A549 (cell line): Measurements from ENCODE around the gene BCAS1. TPM values are rescaled to one million over a fixed set of nuclear protein-coding genes. Genes with fewer than 3 reads are reported as not detected.
A peak's percentile ranks its signal among the peaks of the same experiment; 100 is the strongest.

Source experiments
- ATAC-seq, 2 experiments: fragments of 200-7000 bp in 1 of 2; fragments of >200 bp in 1 of 2; cut with Nextera tagmentation in 1 of 2; cut with Tn5 transposase in 1 of 2; 3 replicates each; pipeline versions ENCODE4 v1.8.0 to v1.9.1; 2018 to 2020; ENCODE audit warnings: mild to moderate bottlenecking in 1 of 2, moderate library complexity in 1 of 2
- CTCF ChIA-PET: fragments of 300-600 bp; sonication (Branson Sonifier 250); formaldehyde crosslinking; extraction: SDS; loops from one replicate; lab custom pipeline; 2021; ENCODE audit warnings: antibody characterized with exemption, inconsistent platforms; lab: Yijun Ruan, JAX
- POLR2A ChIA-PET: fragments of 350-600 bp; formaldehyde crosslinking; extraction: SDS; loops from one replicate; lab custom pipeline; 2021; ENCODE audit warnings: antibody characterized with exemption, inconsistent platforms; lab: Yijun Ruan, JAX
- DNase-seq, 2 experiments: peaks; one replicate each; pipeline versions ENCODE4 v3.0.0 to v3.0.0-alpha.2; 2011 to 2016; ENCODE audit warnings: low read depth in 1 of 2, low spot score in 1 of 2
- FAIRE-seq: peaks from 2 replicates; lab custom pipeline; 2011; peaks lifted over from hg19 to GRCh38; lab: Jason Lieb, UNC
- H3K27ac ChIP-seq, 2 experiments: fragments of >200 bp; sonication (Bioruptor Twin); formaldehyde crosslinking; 3 replicates each; pipeline ENCODE4 v1.5.1; 2016 to 2017
- H3K4me1 ChIP-seq: fragments of >200 bp; sonication (Bioruptor Twin); formaldehyde crosslinking; 3 replicates; pipeline ENCODE4 v1.6.1; 2016
- H3K4me2 ChIP-seq: fragments of >200 bp; sonication (Bioruptor Twin); formaldehyde crosslinking; 3 replicates; pipeline ENCODE4 v1.6.1; 2016
- H3K4me3 ChIP-seq: fragments of >200 bp; sonication (Bioruptor Twin); formaldehyde crosslinking; 3 replicates; pipeline ENCODE4 v1.5.1; 2016
- H3K9me3 ChIP-seq: fragments of >200 bp; sonication (Bioruptor Twin); formaldehyde crosslinking; 3 replicates; pipeline ENCODE4 v1.6.1; 2016
- ATOH8 ChIP-seq: fragments of 250-450 bp; sonication (Bioruptor Pico); IDR thresholded peaks from 2 replicates; pipeline ENCODE4 v1.5.0; 2020; ENCODE audit warnings: low read depth, mild to moderate bottlenecking, moderate library complexity
- CBX8 ChIP-seq: fragments of 200-600 bp; sonication (generic); IDR thresholded peaks from 2 replicates; pipeline ENCODE4 v1.6.1; 2016
- CEBPB ChIP-seq, 2 experiments: fragments of >200 bp in 1 of 2; sonication (Bioruptor Twin) in 1 of 2; formaldehyde crosslinking in 1 of 2; IDR thresholded peaks; 2 replicates each; pipeline ENCODE4 v1.6.1; 2012 to 2016
- CHD2 ChIP-seq: fragments of 150-350 bp; IDR thresholded peaks from 2 replicates; pipeline ENCODE4 v1.6.1; 2014; ENCODE audit warnings: low read length; ENCODE audit not compliant: partially characterized antibody
- EHMT2 ChIP-seq: fragments of 200-600 bp; sonication (generic); IDR thresholded peaks from 2 replicates; pipeline ENCODE4 v1.6.1; 2016; ENCODE audit warnings: antibody characterized with exemption, low read depth, mild to moderate bottlenecking, moderate library complexity
- ELK1 ChIP-seq: fragments of 150-350 bp; IDR thresholded peaks from 2 replicates; pipeline ENCODE4 v1.6.1; 2014; ENCODE audit warnings: low read depth, mild to moderate bottlenecking, low read length
- EP300 ChIP-seq, 2 experiments: fragments of >200 bp; sonication (Bioruptor Twin); formaldehyde crosslinking; IDR thresholded peaks; 2 replicates in 1 of 2; 3 replicates in 1 of 2; pipeline ENCODE4 v1.6.1; 2016 to 2017
- FOSB ChIP-seq: fragments of 250-450 bp; sonication (Bioruptor Pico); IDR thresholded peaks from 2 replicates; pipeline ENCODE4 v1.5.0; 2020; ENCODE audit warnings: mild to moderate bottlenecking, moderate library complexity
- FOSL2 ChIP-seq, 2 experiments: fragments of 450-650 bp in 1 of 2; fragments of >200 bp in 1 of 2; sonication (Bioruptor Twin) in 1 of 2; formaldehyde crosslinking; IDR thresholded peaks; 2 replicates each; pipeline versions ENCODE4 v1.5.0 to v1.6.1; 2016 to 2020; ENCODE audit warnings: mild to moderate bottlenecking in 1 of 2, moderate library complexity in 1 of 2
- FOXS1 ChIP-seq: fragments of 250-450 bp; sonication (Bioruptor Pico); IDR thresholded peaks from 2 replicates; pipeline ENCODE4 v1.5.0; 2020; ENCODE audit warnings: mild to moderate bottlenecking, moderate library complexity
- GATA3 ChIP-seq: IDR thresholded peaks from 2 replicates; pipeline ENCODE4 v1.6.1; 2012; ENCODE audit warnings: borderline replicate concordance
- HDAC2 ChIP-seq: fragments of 200-600 bp; sonication (generic); IDR thresholded peaks from 2 replicates; pipeline ENCODE4 v1.6.1; 2016
- HEYL ChIP-seq: fragments of 250-450 bp; sonication (Bioruptor Pico); IDR thresholded peaks from 2 replicates; pipeline ENCODE4 v1.8.0; 2021; ENCODE audit warnings: mild to moderate bottlenecking, moderate library complexity
- HOXB5 ChIP-seq: fragments of 250-450 bp; sonication (Bioruptor Pico); IDR thresholded peaks from 2 replicates; pipeline ENCODE4 v1.5.0; 2020; ENCODE audit warnings: mild to moderate bottlenecking, moderate library complexity
- JUN ChIP-seq, 2 experiments: fragments of >200 bp; sonication (Bioruptor Twin); formaldehyde crosslinking; IDR thresholded peaks; 2 replicates in 1 of 2; 3 replicates in 1 of 2; pipeline ENCODE4 v1.6.1; 2016 to 2017
- JUNB ChIP-seq: fragments of >200 bp; sonication (Bioruptor Twin); formaldehyde crosslinking; IDR thresholded peaks from 2 replicates; pipeline ENCODE4 v1.6.1; 2016
- KDM1A ChIP-seq: fragments of 200-600 bp; sonication (generic); IDR thresholded peaks from 2 replicates; pipeline ENCODE4 v1.6.1; 2016; ENCODE audit warnings: low read depth, mild to moderate bottlenecking
- MAZ ChIP-seq: fragments of 150-350 bp; IDR thresholded peaks from 2 replicates; pipeline ENCODE4 v1.6.1; 2014; ENCODE audit warnings: antibody characterized with exemption, low read depth, low read length, borderline replicate concordance
- NR3C1 ChIP-seq: fragments of >200 bp; sonication (Bioruptor Twin); formaldehyde crosslinking; IDR thresholded peaks from 3 replicates; pipeline ENCODE4 v1.6.1; 2017
- RNF2 ChIP-seq: fragments of 200-600 bp; sonication (generic); IDR thresholded peaks from 2 replicates; pipeline ENCODE4 v1.6.1; 2016; ENCODE audit warnings: low read depth, mild to moderate bottlenecking, antibody characterized with exemption, moderate library complexity, borderline replicate concordance
- TFCP2L1 ChIP-seq: fragments of 250-450 bp; sonication (Bioruptor Pico); IDR thresholded peaks from 2 replicates; pipeline ENCODE4 v1.5.0; 2021; ENCODE audit warnings: mild to moderate bottlenecking
- TP53 ChIP-seq: fragments of 250-450 bp; sonication (Bioruptor Pico); IDR thresholded peaks from 2 replicates; pipeline ENCODE4 v1.5.0; 2021; ENCODE audit warnings: mild to moderate bottlenecking, moderate library complexity
- ZFP36 ChIP-seq: fragments of 450-650 bp; IDR thresholded peaks from 2 replicates; pipeline ENCODE4 v1.6.1; 2014; ENCODE audit warnings: borderline replicate concordance; ENCODE audit not compliant: partially characterized antibody
- WGBS: methylation state at CpG from one replicate; pipeline ENCODE4 v1.1.6; 2017; ENCODE audit errors: missing lambda C conversion rate; 5-methylcytosine and 5-hydroxymethylcytosine counted together
- polyA plus RNA-seq, 4 experiments: library from polyadenylated mRNA; depleted of rRNA in 3 of 4; stranded (reverse); fragments of >200 nt; fragmentation: RNase III in 1 of 4; extraction: RNeasy Plus Mini Kit Qiagen cat#74134 plus additional on column Dnase treatment in 1 of 4; gene quantifications; 2 replicates in 3 of 4; 3 replicates in 1 of 4; pipeline ENCODE4 v1.2.3, GENCODE V29; 2011 to 2017

Gene BCAS1
- polyA plus RNA-seq, 2 of the 4 experiments (the other 2 are of a cell fraction), result 1.4 to 3.9 TPM

- Histone ChIP-seq H3K9me3 (no peaks in the 10 kb centered on the region), H3K4me1 (peaks cover 55% of the 10 kb centered on the region), H3K27ac (peak overlapping the region; percentile 52 to 56; a peak in 5 of 6 replicates), H3K4me2 (peak overlapping the region; percentile 34; the same call in 2 of the 3 replicates), H3K4me3 (no peak overlapping the region)
- TF ChIP-seq KDM1A (no peak), FOSB (CRISPR knock-in tag) (no peak), FOXS1 (no peak), CBX8 (no peak), TFCP2L1 (CRISPR knock-in tag) (no peak), EHMT2 (no peak), CHD2 (no peak), GATA3 (no peak), HDAC2 (no peak), NR3C1 (no peak), ATOH8 (CRISPR knock-in tag) (no peak), JUN (IDR thresholded peaks at IDR 0.05) (no peak), HEYL (CRISPR knock-in tag) (no peak), TP53 (no peak), ELK1 (no peak)
- CTCF ChIA-PET, result interaction anchor here (1.4 to 2.3 kb wide), 3 partner anchors 9 to 114 kb away, joined by 6 to 10 read pairs (median 8); no protein-coding TSS in a partner anchor
- FAIRE-seq (no peak), DNase-seq (no peak), ATAC-seq (no peak)
- WGBS, result 87% methylated on average over 3 of the region's 3 CpGs
- POLR2A ChIA-PET, result no interaction called here
Measured at GRCh38 chr20:54085910-54086309, 15.5 kb upstream of the BCAS1 start.

GRCh38 chr20:54085425-54085824 is 15.0 kb upstream of the BCAS1 start:
- DNase-seq, result no peak
- Histone ChIP-seq H3K4me3 (no peak overlapping the region), H3K27ac (peak overlapping the region; percentile 52 to 56; a peak in 5 of 6 replicates), H3K9me3 (no peaks in the 10 kb centered on the region), H3K4me2 (peak overlapping the region; percentile 34), H3K4me1 (peaks cover 55% of the 10 kb centered on the region)
- TF ChIP-seq ZFP36, result peak; percentile 64
- peak; percentile 88; the same call in 1 of the 2 replicates for TF ChIP-seq HDAC2
- TF ChIP-seq KDM1A, result peak; percentile 90
- no peak for TF ChIP-seq RNF2
- FAIRE-seq, result no peak
- ChIA-PET POLR2A (no interaction called here), CTCF (interaction anchor here (0.7 to 2.6 kb wide), 5 partner anchors 8 to 145 kb away, joined by 3 to 12 read pairs (median 3); partner anchors contain the start of gene PFDN4)
- ATAC-seq, result no peak
- 23% methylated on average over 1 of the region's 1 CpG for WGBS

GRCh38 chr20:54084727-54085388 is 14.5 kb upstream of the BCAS1 start:
- ATAC-seq, result peak; percentile 54 to 88; a peak in 4 of 6 replicates
- Histone ChIP-seq H3K4me3 (no peak overlapping the region), H3K4me2 (peak overlapping the region; percentile 34), H3K27ac (peak overlapping the region; percentile 52 to 56; a peak in 5 of 6 replicates), H3K9me3 (no peaks in the 10 kb centered on the region), H3K4me1 (peaks cover 55% of the 10 kb centered on the region)
- TF ChIP-seq GATA3, result peak; percentile 86
- no peak for TF ChIP-seq FOSB (CRISPR knock-in tag)
- TF ChIP-seq CEBPB (IDR thresholded peaks at IDR 0.05), result 0 out of 4 replicates have a peak, but pooled peaks have one; percentile 9 to 14
- TF ChIP-seq HOXB5 (CRISPR knock-in tag), result 0 out of 2 replicates have a peak, but pooled peaks have one; percentile 38
- no peak for TF ChIP-seq MAZ
- TF ChIP-seq EP300 (IDR thresholded peaks at IDR 0.05), result peak; percentile 19 to 46; a peak in 1 of 5 replicates
- peak; percentile 67 for TF ChIP-seq JUNB
- no peak; the same call in 1 of the 2 replicates for TF ChIP-seq FOSL2 (IDR thresholded peaks at IDR 0.05)
- peak; percentile 77 for TF ChIP-seq FOSL2 (CRISPR knock-in tag; IDR thresholded peaks at IDR 0.05)
- 20% methylated on average over 5 of the region's 5 CpGs for WGBS
- FAIRE-seq, result no peak
- ChIA-PET CTCF (interaction anchor here (0.7 to 3.5 kb wide), 6 partner anchors 9 to 145 kb away, joined by 3 to 13 read pairs (median 3); partner anchors contain the start of gene PFDN4), POLR2A (no interaction called here)
- peak in 1 of 2 experiments; percentile 86 for DNase-seq
